HG03571 (cell line): ENCODE results near the gene CSF3.

Experiments
- ATAC-seq: cut with Tn5 transposase; IDR thresholded peaks from one replicate; pipeline ENCODE4 v1.9.1; 2021; ENCODE audit not compliant: unreplicated experiment

CSF3 gene

GRCh38 chr17:40022961-40023541, 7.8 kb downstream of the CSF3 start:
- ATAC-seq = no peak

DNA sequence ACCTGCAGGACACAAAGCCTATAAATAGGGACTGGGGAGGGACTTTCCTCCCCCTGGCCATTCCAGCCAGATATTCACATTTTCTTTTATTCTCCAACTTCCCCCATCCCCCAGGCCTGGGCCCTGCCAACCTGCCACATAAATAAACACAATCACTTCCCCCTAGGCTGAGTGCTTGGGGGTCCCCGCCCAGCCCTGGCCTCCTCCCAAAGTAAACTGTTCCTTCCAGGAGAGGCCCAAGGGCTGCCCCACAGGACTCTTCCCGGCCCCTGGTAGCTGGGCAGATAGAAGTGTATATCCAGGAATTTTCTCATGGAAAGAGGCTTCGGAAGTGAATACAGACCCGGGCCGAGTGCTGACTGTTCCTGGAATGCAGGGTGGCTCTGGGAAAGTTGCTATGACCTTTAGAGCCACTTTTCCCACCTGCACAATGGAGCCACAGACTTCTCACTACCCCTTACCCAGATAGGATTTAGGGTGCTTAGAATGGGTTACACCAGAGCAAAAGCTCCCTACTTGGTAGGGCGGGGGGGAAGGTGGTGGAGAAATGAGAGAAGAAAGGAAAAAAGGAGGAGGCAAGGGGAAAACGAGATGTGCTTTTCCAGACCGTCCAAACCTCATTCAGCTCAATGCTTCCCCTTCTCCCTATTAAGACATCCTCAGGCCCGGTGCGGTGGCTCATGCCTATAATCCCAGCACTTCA, 8.5 kb downstream of the CSF3 start:
- no peak for ATAC-seq

- ATAC-seq = no peak
These were observed 9.7 kb downstream of the CSF3 start for GRCh38 chr17:40024901-40025300.

- no peak for ATAC-seq
These were observed 10.3 kb downstream of the CSF3 start for GRCh38 chr17:40025559-40025958.

- no peak for ATAC-seq
These were observed 11.0 kb downstream of the CSF3 start for GRCh38 chr17:40025991-40026815.

DNA sequence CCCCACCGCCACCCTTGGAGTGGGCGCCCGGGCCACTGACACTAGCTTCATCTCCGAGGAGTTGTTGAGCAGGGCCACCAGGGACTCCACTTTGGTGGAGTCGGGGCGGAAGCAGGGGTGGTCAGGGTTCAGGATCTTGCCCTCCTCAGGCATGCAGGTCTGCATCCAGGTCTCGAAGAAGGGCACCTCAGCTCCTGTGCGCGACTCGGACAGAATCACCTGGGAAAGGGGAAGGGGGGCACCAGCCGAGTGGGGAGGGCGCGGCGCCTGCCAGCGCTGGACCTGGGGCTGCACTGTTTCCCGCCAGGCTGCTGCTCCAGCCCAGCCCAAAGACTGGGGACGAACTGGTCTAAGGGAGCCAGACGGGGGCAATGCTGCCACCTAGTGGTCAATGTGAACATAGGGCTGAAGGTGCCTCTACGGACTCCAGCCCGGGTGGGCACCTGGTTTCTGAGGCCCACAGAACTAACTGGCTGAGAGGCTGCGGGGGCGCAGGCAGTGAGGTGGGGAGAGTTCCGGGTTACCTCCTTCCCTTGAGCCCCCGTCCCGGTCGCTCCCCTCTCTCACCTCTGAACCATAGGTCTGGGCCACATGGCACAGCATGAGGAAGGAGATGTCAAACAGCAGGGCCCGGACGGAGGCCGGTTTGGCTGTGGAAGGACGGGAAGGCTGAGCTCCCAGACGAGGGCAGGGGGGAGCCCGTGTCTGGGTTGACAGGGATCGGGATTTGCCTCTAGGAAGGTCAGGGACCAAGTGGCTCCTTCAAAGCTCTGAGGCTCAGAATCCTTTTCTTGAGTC, 11.8 kb downstream of the CSF3 start:
- ATAC-seq = no peak

DNA sequence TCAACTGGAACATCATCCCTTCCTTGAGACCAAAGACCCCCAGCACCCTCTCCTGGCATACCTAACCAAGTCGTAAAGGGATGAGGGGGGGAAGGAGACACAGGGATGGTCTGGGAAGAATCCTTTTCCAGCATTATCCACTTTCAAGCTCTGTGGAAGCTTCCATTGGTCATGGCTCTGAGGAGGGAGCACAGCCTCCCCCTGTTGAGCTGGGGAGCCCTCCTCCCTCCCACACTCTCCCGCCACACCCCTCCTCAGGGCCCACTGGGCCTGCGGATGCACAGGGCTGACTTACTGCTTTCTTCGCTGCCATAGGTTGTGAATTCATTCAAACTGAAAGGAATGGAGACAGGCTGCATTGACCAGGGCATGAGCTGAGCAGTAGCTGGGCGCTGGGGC, 12.4 kb downstream of the CSF3 start:
- ATAC-seq = no peak

DNA sequence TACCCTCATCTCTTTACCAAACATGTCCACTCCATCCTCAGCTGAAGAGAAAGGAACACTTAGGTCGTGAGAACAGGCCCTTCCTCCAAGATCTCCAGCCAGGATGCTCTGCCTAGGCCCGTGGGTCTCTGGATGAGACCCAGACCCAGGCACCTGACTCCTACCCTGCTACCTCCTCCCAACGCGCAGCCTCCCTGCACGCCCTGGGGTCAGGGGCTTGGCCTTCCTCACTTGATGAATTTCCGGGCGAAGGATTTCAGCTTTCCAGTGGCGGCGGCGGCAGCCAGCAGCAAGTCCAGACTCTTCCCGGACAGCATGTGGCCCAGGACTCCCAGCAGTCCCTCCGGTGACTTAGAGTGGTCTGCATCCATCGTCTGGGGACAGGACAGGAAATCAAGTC, 13.4 kb downstream of the CSF3 start:
- no peak for ATAC-seq

DNA sequence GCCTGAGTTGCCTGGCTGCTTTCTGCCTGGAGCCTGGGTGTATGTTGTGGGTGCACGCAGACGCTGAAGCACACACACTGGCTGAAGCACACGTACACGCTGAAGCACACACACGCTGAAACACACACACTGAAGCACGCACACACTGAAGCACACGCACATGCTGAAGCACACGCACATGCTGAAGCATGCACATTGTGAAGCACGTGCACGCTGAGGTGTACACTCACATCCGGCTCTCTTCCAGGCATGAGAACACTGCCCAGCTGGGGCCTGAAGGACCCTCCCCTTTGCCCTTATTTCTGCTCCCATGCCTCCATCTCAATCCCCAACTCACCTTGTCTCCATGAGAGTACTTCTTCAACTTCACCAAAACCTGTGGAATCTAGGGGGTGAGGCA, 16.5 kb downstream of the CSF3 start:
- no peak for ATAC-seq

DNA sequence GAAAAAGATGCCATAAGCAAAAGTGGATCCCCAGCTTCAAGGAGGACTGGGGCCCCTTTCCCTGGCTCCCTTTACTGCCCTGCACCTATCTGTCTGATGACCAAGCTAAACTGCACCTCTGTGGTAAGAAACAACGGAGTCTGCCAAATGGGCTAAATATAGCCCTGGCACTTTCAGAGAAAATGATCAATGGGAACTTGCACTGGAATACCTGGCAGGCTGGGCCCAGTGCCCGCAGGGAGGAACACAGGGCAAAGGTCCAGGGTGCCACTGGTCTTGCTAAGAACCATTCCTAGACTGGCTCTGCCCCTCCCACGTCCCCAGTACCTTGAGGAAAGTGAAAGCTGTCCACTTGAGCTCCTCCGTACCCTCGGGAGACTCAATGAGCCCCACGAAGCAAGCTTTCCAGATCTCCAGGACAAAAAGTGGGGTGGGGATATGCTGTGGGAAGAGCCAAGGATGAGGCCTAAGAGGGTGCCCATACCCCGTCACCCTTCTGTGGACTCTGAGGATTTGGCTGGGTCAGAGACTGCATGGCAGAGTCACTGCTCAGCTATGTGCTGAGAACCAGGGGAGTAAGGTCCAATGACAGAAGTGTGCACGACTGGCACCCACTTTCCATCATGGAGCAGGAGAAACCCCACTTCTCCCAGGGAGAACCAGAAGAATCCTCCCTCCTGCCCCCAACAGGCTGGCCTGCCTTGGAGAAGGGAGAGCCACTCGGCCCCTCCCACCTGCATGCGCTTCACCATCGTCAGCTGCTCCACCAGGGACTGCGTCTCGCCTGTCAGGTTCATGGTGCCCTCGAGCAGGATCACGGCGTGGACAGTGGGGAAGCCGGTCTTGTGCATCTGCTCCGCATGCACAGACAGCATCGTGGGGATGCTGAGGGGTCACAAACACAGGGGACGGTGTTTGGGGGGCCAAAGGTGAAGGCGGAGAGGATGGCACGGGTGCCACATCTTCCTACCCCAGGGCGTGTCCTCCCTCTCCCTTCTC, 17.4 kb downstream of the CSF3 start:
- no peak for ATAC-seq

DNA sequence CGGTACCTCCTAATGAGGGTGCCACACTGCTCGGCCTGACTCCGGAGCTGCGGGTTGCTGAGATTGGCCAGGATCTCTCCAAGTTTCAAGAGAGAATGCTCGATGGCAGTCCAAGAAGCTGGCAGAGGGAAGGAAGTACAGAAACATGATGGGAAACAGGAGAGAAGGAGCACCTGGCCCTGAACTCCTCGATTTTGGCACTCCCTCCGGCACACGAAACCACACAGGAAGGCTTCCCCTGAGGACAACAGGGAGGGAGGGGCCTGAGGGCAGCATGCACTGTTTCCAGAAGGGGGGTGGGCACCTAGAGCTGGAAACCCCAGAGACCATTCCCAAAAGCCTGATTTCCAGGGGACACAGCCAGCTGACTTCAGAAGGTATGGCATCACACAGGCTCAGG, 18.1 kb downstream of the CSF3 start:
- no peak for ATAC-seq

DNA sequence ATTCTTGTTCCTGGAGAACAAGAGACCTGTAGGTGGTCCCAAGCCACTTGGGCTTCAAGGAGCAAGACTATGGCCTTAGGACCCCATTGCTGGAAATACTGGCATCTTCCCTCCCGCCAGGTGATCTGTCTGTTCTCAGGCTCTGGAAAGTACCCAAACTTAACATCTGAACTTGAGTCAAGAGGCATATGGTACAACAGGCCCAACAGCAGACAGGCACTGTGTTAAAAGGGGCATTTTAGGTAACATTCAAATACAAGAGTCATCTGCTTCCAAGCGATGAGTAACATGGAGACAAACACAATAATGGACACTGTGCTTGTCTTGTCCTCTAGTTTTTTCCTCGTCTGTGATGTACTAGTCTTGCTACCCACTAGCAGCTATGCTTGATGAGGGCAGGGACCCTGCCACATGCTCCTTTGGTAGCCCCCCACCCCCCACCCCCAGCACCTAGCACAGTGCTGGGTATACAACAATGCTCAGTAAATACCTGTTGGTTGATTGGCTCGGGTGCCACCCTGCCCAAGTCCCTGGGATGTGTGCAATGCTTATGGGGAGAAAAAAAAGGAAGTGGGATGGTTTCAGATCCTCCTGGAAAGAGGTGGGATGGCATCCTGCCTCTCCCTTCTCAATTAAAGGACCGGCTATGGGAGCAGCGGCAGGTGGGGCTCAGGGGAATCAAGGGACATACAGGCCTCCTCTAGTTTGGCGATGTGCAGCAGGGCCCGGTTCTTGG, 19.4 kb downstream of the CSF3 start:
- ATAC-seq = no peak

- no peak for ATAC-seq
These were observed 19.9 kb downstream of the CSF3 start for GRCh38 chr17:40035162-40035559.

DNA sequence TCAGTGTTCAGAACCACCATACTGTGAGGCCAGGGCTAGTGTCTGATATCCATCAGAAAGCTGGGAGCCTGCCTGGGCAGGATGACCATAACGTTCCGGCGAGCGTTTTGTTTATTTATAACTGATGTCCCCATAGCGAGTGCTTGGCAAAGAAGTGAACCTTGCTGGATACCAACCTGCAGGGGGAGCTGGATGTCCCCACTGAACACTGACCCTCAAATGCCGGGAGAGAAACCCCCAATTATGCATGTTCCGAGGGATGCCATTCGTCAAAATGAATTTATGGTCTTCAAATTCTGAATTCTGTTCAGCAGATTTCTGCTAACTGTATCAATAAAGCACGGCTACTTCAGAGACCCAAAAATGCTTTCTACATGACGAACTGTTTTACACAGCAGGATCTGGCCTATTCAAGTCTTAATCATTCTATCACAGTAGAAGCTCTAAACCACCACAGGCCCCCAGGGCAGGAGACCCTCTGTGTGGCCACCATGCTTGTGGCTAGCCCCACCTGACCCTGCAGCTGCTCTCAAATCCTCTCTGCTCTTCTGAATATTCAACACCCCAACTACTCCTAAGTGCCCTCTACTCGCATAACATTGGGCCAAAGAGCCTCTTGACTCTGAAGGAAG, 23.8 kb downstream of the CSF3 start:
- ATAC-seq = no peak

DNA sequence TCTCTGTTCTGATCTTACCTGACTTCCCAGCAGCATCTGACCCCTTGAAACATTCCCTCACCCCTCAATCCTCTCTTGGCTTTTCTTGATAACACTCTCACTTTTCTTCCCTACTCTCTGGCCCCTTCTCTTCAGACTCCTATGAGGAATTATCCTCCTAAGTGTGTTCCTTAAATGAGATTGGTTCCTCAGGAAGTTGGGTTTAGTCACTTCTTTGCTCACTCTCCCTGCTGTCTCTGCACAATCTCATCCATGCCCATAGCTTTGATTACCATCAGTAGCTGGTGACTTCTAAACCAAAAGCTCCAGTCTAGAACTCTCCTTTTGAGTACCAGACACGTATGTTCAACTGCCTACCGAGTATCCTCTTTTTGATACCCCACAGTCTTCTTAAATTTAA, 26.0 kb downstream of the CSF3 start:
- ATAC-seq = no peak

GRCh38 chr17:40056379-40057015, 41.3 kb downstream of the CSF3 start:
- ATAC-seq = no peak

- no peak for ATAC-seq
These were observed 43.0 kb downstream of the CSF3 start for GRCh38 chr17:40058186-40058784.

DNA sequence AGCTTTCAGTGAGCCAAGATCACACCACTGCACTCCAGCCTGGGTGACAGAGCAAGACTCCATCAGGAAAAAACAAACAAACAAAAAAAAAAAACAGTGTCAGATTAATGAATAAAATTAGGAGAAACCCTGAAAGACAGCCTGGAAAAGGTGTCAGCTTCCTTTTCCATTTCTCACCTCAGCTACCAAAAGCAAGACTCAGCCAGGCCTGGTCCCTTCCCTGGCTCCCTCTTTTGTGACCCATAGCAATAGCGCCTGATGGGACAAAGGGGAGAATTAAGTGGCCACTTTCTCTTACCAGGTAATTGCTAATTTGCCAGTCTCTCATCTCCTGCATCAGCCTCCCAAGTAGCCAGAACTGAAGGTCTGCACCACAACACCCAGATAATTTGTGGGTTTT, 43.6 kb downstream of the CSF3 start:
- no peak for ATAC-seq
